Activated naive CD4-positive, alpha-beta T cell treated with anti-CD3 and anti-CD28 coated beads for 36 hours (primary cell): ENCODE measurements around the gene CHRNA4. TPM values are rescaled to one million over a fixed set of nuclear protein-coding genes. Genes with fewer than 3 reads are reported as not detected.

Experiments
- CTCF ChIA-PET: fragments of 350-600 bp; sonication (Branson Sonifier 250); formaldehyde crosslinking; loops from one replicate; lab custom pipeline; 2021; ENCODE audit warnings: antibody characterized with exemption; lab: Charles Lee
- DNase-seq: peaks from one replicate; pipeline ENCODE4 v3.0.0-alpha.2; 2020
- H3K27ac Mint-ChIP-seq: one replicate; pipeline ENCODE4 v1.8.0; 2021; ENCODE audit warnings: mild to moderate bottlenecking, mixed read lengths
- H3K27me3 Mint-ChIP-seq: one replicate; pipeline ENCODE4 v1.8.0; 2021; ENCODE audit warnings: low read depth, mixed read lengths
- H3K36me3 Mint-ChIP-seq: one replicate; pipeline ENCODE4 v1.8.0; 2021; ENCODE audit warnings: low read depth, mixed read lengths
- H3K4me1 Mint-ChIP-seq: one replicate; pipeline ENCODE4 v1.8.0; 2021; ENCODE audit warnings: low read depth, mixed read lengths
- H3K4me3 Mint-ChIP-seq: one replicate; pipeline ENCODE4 v1.8.0; 2021; ENCODE audit warnings: mild to moderate bottlenecking, moderate library complexity, mixed read lengths
- H3K9me3 Mint-ChIP-seq: one replicate; pipeline ENCODE4 v1.8.0; 2021; ENCODE audit warnings: mixed read lengths
- intact Hi-C: fragments of 100-400 bp; cut with micrococcal nuclease; formaldehyde crosslinking; loops from one replicate; pipeline ENCODE4 v1.15.1; 2023
- total RNA-seq, 2 experiments: library from RNA; stranded (reverse); gene quantifications; one replicate each; pipeline ENCODE4 v1.2.3, GENCODE V29; 2021

CHRNA4 gene
- total RNA-seq, 2 experiments from 2014 or later: not detected

GRCh38 chr20:63363013-63363957 is 2.1 kb upstream of the CHRNA4 start:
- Mint-ChIP-seq H3K4me3 (no peak overlapping the region), H3K9me3 (no peaks in the 10 kb centered on the region), H3K27me3 (peaks cover 23% of the 10 kb centered on the region), H3K4me1 (peaks cover 2% of the 10 kb centered on the region), H3K27ac (no peak overlapping the region), H3K36me3 (no peaks in the 10 kb centered on the region)
- DNase-seq: no peak
- CTCF ChIA-PET: no interaction called here
- intact Hi-C loops: no loop called here

DNA sequence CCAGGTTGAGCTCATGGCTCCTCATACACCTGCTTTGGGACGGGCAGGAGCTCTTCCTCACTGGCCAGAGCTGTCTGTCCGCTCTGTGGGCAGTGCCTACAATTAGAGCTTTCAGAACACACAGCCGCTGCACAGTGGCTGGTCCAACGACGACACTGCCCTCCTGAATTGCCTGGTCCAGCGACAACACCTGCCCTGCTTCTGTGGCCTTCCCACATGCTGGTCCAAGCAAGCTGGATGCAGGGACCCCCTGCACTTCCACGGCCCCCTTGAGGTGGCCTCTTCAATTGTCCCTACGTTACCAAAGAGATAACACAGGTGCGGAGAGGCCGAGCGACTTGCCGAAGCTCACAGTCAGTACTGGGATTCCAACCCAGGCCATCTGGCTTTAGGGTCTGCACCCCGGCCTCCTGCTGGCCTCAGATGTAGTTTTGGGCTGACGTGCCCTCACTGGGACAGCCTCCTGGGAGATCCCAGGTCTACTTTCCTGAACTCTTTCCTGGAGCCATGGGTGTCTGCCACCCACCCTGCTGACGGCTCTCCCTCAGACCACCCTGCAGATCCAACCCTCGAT is 1.4 kb upstream of the CHRNA4 start:
- no peak overlapping the region for H3K4me3 Mint-ChIP-seq
- no peaks in the 10 kb centered on the region for H3K36me3 Mint-ChIP-seq
- no peaks in the 10 kb centered on the region for H3K9me3 Mint-ChIP-seq
- intact Hi-C loops: no loop called here
- H3K27me3 Mint-ChIP-seq: peaks cover 23% of the 10 kb centered on the region
- no peak overlapping the region for H3K27ac Mint-ChIP-seq
- CTCF ChIA-PET: interaction anchor here (0.7 to 0.9 kb wide), 2 partner anchors 141 to 162 kb away, joined by 4 to 5 read pairs; no protein-coding TSS in a partner anchor
- H3K4me1 Mint-ChIP-seq: peaks cover 2% of the 10 kb centered on the region
- DNase-seq: no peak

GRCh38 chr20:63361519-63362435 is 628 bp upstream of the CHRNA4 start:
- H3K4me3 Mint-ChIP-seq: no peak overlapping the region
- no peaks in the 10 kb centered on the region for H3K9me3 Mint-ChIP-seq
- no peaks in the 10 kb centered on the region for H3K36me3 Mint-ChIP-seq
- peaks cover 2% of the 10 kb centered on the region for H3K4me1 Mint-ChIP-seq
- peaks cover 23% of the 10 kb centered on the region for H3K27me3 Mint-ChIP-seq
- DNase-seq: no peak
- no peak overlapping the region for H3K27ac Mint-ChIP-seq
- intact Hi-C loops: no loop called here
- CTCF ChIA-PET: interaction anchor here (0.7 to 0.9 kb wide), 2 partner anchors 141 to 161 kb away, joined by 4 to 5 read pairs; no protein-coding TSS in a partner anchor

- Mint-ChIP-seq H3K27me3 (peaks cover 19% of the 10 kb centered on the region), H3K27ac (no peak overlapping the region), H3K4me3 (no peak overlapping the region), H3K4me1 (peaks cover 2% of the 10 kb centered on the region), H3K9me3 (no peaks in the 10 kb centered on the region), H3K36me3 (no peaks in the 10 kb centered on the region)
- intact Hi-C loops: no loop called here
- DNase-seq: no peak
- CTCF ChIA-PET: no interaction called here
Measured at GRCh38 chr20:63359937-63360849, 956 bp downstream of the CHRNA4 start.

- H3K27me3 Mint-ChIP-seq: peaks cover 23% of the 10 kb centered on the region
- DNase-seq: no peak
- no peak overlapping the region for H3K27ac Mint-ChIP-seq
- no peak overlapping the region for H3K4me3 Mint-ChIP-seq
- peaks cover 2% of the 10 kb centered on the region for H3K4me1 Mint-ChIP-seq
- intact Hi-C loops: no loop called here
- H3K9me3 Mint-ChIP-seq: no peaks in the 10 kb centered on the region
- no peaks in the 10 kb centered on the region for H3K36me3 Mint-ChIP-seq
- CTCF ChIA-PET: no interaction called here
Measured at GRCh38 chr20:63359164-63359934, 1.8 kb downstream of the CHRNA4 start.

- H3K27ac Mint-ChIP-seq: no peak overlapping the region
- H3K27me3 Mint-ChIP-seq: peaks cover 23% of the 10 kb centered on the region
- no peaks in the 10 kb centered on the region for H3K9me3 Mint-ChIP-seq
- no peak overlapping the region for H3K4me3 Mint-ChIP-seq
- H3K36me3 Mint-ChIP-seq: no peaks in the 10 kb centered on the region
- peaks cover 2% of the 10 kb centered on the region for H3K4me1 Mint-ChIP-seq
- CTCF ChIA-PET: no interaction called here
- DNase-seq: no peak
- intact Hi-C loops: no loop called here
Measured at GRCh38 chr20:63357921-63358905, 2.9 kb downstream of the CHRNA4 start.

DNA sequence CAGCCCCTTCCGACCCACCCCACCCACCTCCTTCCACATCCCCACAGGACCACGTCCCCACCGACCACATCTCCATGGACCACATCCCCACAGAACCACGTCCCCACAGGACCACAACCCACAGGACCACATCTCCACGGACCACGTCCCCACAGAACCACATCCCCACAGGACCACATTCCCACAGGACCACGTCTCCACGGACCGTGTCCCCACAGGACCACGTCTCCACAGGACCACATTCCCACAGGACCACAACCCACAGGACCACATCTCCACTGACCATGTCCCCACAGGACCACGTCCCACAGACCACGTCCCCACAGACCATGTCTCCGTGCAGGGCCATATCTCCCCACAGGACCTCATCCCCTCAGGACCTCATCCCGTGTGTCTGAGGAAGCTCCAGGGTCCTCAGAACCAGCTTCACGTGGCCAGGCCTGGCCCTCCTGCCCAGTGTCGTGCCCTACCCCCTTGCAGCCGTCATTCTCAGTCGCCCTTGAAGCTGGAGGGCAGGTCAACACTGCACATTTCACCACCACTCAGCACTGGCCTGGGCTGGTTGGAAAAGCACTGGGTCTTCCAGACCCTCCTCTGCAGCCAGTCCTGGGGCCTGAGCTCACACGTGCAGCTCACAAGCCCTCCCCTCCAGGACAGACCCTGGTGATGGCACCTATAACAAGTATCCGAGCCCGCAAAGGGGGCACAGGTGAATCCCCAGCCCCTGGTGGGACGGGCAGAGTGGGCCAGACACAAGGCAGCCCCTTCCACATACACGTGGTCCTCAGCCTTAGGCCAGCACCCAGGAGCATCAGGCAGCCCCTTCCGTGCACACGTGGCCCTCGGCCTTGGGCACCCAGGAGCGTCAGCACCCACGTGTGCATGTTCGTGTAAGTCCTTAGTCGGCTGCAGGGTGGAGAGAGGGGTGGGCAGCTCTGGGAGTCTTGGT is 3.9 kb downstream of the CHRNA4 start:
- H3K4me1 Mint-ChIP-seq: peaks cover 2% of the 10 kb centered on the region
- CTCF ChIA-PET: no interaction called here
- intact Hi-C loops: no loop called here
- H3K36me3 Mint-ChIP-seq: no peaks in the 10 kb centered on the region
- peaks cover 15% of the 10 kb centered on the region for H3K27me3 Mint-ChIP-seq
- no peak overlapping the region for H3K4me3 Mint-ChIP-seq
- DNase-seq: no peak
- H3K27ac Mint-ChIP-seq: no peak overlapping the region
- no peaks in the 10 kb centered on the region for H3K9me3 Mint-ChIP-seq

- CTCF ChIA-PET: no interaction called here
- Mint-ChIP-seq H3K27ac (no peak overlapping the region), H3K36me3 (no peaks in the 10 kb centered on the region), H3K4me1 (peaks cover 2% of the 10 kb centered on the region), H3K9me3 (no peaks in the 10 kb centered on the region), H3K27me3 (peaks cover 15% of the 10 kb centered on the region), H3K4me3 (no peak overlapping the region)
- intact Hi-C loops: no loop called here
- no peak for DNase-seq
Measured at GRCh38 chr20:63356511-63356910, 4.6 kb downstream of the CHRNA4 start.

DNA sequence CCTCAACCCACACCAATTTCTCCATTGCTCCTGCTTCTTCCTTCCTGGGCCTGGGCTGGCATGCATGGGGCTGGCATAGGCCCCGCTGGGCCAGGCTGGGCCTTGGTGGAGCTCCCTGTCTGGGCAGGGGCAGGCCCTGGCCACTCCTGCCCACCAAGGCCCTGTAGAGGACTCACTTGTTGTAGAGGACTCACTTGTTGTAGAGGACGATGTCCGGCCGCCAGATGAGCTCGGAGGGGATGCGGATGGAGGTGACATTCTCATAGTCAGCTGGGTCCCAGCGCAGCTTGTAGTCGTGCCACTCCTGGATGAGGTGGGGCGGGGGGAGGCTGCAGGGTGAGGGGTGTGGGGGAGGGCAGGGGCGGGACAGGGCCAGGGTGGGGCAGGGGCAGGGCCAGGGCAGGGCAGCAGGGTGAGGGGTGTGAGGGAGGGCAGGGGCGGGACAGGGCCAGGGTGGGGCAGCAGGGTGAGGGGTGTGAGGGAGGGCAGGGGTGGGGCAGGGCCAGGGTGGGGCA is 5.3 kb downstream of the CHRNA4 start:
- Mint-ChIP-seq H3K27ac (no peak overlapping the region), H3K27me3 (peaks cover 15% of the 10 kb centered on the region), H3K4me1 (peaks cover 2% of the 10 kb centered on the region), H3K36me3 (no peaks in the 10 kb centered on the region), H3K4me3 (no peak overlapping the region), H3K9me3 (no peaks in the 10 kb centered on the region)
- intact Hi-C loops: no loop called here
- DNase-seq: no peak
- CTCF ChIA-PET: no interaction called here
